Measurements from ENCODE around the gene NEURL1. TPM values are rescaled to one million over a fixed set of nuclear protein-coding genes. Genes with fewer than 3 reads are reported as not detected.

The NEURL1 gene
- total RNA-seq, 2 donors from 2014 or later = 0.50 to 1.1 TPM

DNA sequence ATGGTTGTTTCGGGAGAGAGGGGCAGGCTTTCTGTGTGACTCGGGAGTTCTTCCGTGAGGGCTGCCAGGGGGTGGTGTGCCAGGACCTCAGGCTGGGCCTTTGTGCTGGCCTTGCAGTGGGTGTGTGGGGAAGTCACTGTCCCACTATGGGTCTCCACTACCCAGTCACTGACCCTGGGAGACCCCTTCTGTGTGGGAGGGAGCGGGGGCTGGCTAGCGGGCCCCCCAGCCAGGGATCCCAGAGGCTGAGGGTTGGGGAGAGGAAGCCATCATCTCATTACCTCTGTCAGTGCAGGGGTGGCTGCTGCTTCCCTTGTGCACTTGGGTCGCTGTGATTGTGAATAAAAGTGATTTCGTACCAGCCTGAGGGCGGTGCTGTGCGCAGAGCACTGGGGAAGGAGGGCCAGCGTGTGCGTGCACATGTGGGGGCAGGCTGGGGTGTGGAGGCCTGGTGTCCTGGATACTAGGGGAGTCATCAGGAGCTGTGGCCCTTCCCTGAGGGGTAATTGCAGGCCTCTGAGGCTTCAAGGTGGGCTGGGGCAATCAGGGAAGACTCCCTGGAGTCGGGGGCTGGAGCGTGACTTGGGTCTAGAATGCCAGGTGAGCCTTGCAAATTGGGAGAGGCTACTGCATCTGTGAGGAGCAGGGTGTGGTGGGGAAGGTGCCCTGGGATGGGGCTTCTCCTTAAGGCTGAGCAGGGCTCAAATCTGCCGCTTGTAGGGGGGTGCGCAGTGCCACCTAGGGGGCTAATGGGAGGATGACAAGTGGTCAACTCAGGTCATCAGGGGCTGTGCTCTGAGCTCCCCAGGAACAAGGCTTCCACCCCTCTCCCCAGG lies 98.9 kb downstream of the NEURL1 start:
- H3K27me3 Mint-ChIP-seq = no peaks in the 10 kb centered on the region
- no peaks in the 10 kb centered on the region for H3K9me3 ChIP-seq (ENCODE audit: control insufficient read depth, low read length, poor library complexity, severe bottlenecking)
- ATAC-seq (peak; percentile 68), DNase-seq (no peak)
- H3K36me3 Mint-ChIP-seq (ENCODE audit: low read depth) = peaks cover 3% of the 10 kb centered on the region
- H3K4me1 Mint-ChIP-seq = peaks cover 15% of the 10 kb centered on the region
- H3K27ac Mint-ChIP-seq = no peak overlapping the region
- no peak overlapping the region for H3K4me3 Mint-ChIP-seq

GRCh38 chr10:103593022-103593570 lies 99.6 kb downstream of the NEURL1 start:
- ATAC-seq = no peak
- DNase-seq = no peak
- no peaks in the 10 kb centered on the region for H3K27me3 Mint-ChIP-seq
- H3K27ac Mint-ChIP-seq = no peak overlapping the region
- no peak overlapping the region for H3K4me3 Mint-ChIP-seq
- peaks cover 3% of the 10 kb centered on the region for H3K36me3 Mint-ChIP-seq (ENCODE audit: low read depth)
- H3K4me1 Mint-ChIP-seq = peaks cover 17% of the 10 kb centered on the region
- H3K9me3 ChIP-seq (ENCODE audit: control insufficient read depth, low read length, poor library complexity, severe bottlenecking) = no peaks in the 10 kb centered on the region

GRCh38 chr10:103595933-103596726 lies 102.6 kb downstream of the NEURL1 start:
- ATAC-seq (no peak), DNase-seq (no peak)
- peaks cover 2% of the 10 kb centered on the region for H3K36me3 Mint-ChIP-seq (ENCODE audit: low read depth)
- no peaks in the 10 kb centered on the region for H3K27me3 Mint-ChIP-seq
- peaks cover 15% of the 10 kb centered on the region for H3K4me1 Mint-ChIP-seq
- no peak overlapping the region for H3K4me3 Mint-ChIP-seq
- H3K27ac Mint-ChIP-seq = no peak overlapping the region
- no peaks in the 10 kb centered on the region for H3K9me3 ChIP-seq (ENCODE audit: control insufficient read depth, low read length, poor library complexity, severe bottlenecking)

DNA sequence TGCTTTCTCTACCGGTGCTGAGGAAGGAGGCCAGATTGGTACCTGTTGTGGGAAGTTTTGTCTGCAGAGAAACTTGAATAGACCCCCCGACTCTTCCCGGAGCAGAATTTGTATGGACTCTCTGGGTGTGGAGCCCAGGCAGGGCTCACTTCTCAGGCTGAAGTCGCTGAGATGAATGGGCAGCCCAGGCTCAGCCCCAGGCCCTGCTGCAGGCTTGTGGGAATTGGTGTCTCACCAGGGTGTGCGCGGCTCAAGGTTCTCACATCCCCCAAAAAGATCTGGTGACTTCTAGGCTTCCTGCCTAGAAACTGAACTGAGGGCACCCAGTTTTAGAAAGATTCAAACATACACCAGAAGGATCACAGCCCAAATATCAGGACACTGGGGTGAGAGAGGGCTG lies 103.5 kb downstream of the NEURL1 start:
- Mint-ChIP-seq H3K27ac (peak overlapping the region; percentile 70), H3K4me1 (peaks cover 13% of the 10 kb centered on the region), H3K36me3 (ENCODE audit: low read depth) (peaks cover 2% of the 10 kb centered on the region), H3K4me3 (no peak overlapping the region), H3K27me3 (no peaks in the 10 kb centered on the region)
- DNase-seq (no peak), ATAC-seq (no peak)
- H3K9me3 ChIP-seq (ENCODE audit: control insufficient read depth, low read length, poor library complexity, severe bottlenecking) = no peaks in the 10 kb centered on the region

- Mint-ChIP-seq H3K36me3 (ENCODE audit: low read depth) (peaks cover 2% of the 10 kb centered on the region), H3K4me3 (no peak overlapping the region), H3K27me3 (no peaks in the 10 kb centered on the region), H3K4me1 (peaks cover 9% of the 10 kb centered on the region), H3K27ac (peak overlapping the region; percentile 29)
- H3K9me3 ChIP-seq (ENCODE audit: control insufficient read depth, low read length, poor library complexity, severe bottlenecking) = no peaks in the 10 kb centered on the region
- no peak for ATAC-seq
- DNase-seq = no peak
Observed at GRCh38 chr10:103598654-103599115, 105.2 kb downstream of the NEURL1 start.

- Mint-ChIP-seq H3K4me3 (no peak overlapping the region), H3K27ac (no peak overlapping the region), H3K36me3 (ENCODE audit: low read depth) (peaks cover 2% of the 10 kb centered on the region), H3K27me3 (no peaks in the 10 kb centered on the region), H3K4me1 (peaks cover 9% of the 10 kb centered on the region)
- ATAC-seq = no peak
- no peaks in the 10 kb centered on the region for H3K9me3 ChIP-seq (ENCODE audit: control insufficient read depth, low read length, poor library complexity, severe bottlenecking)
- no peak for DNase-seq
Observed at GRCh38 chr10:103599211-103599610, 105.7 kb downstream of the NEURL1 start.

GRCh38 chr10:103599907-103600306 lies 106.4 kb downstream of the NEURL1 start:
- Mint-ChIP-seq H3K27ac (no peak overlapping the region), H3K27me3 (no peaks in the 10 kb centered on the region), H3K4me1 (peaks cover 9% of the 10 kb centered on the region), H3K36me3 (ENCODE audit: low read depth) (peaks cover 2% of the 10 kb centered on the region), H3K4me3 (no peak overlapping the region)
- H3K9me3 ChIP-seq (ENCODE audit: control insufficient read depth, low read length, poor library complexity, severe bottlenecking) = no peaks in the 10 kb centered on the region
- ATAC-seq (no peak), DNase-seq (no peak)

DNA sequence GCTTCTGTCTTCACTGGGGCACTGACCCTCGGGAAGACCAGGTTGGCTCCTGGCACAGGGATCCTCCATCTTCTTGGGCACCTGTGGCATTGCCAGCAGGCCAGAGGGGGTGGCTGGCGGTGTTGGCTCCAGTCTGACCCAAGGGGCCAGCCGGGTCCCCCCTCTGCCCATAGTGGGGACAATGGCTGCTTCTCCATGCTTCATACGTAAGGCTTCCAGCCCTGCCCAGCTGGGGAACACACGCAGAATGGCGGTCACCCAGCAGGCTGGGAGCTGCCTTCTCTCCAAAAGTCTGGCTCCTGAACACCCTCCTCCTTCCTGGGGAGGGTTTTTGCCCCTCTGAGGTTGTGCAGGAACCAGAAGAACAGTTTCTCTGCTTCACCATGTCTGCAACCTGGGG lies 106.8 kb downstream of the NEURL1 start:
- ATAC-seq (no peak), DNase-seq (no peak)
- H3K27me3 Mint-ChIP-seq = no peaks in the 10 kb centered on the region
- H3K4me1 Mint-ChIP-seq = peaks cover 7% of the 10 kb centered on the region
- H3K9me3 ChIP-seq (ENCODE audit: control insufficient read depth, low read length, poor library complexity, severe bottlenecking) = no peaks in the 10 kb centered on the region
- no peak overlapping the region for H3K27ac Mint-ChIP-seq
- H3K36me3 Mint-ChIP-seq (ENCODE audit: low read depth) = peaks cover 2% of the 10 kb centered on the region
- H3K4me3 Mint-ChIP-seq = no peak overlapping the region

GRCh38 chr10:103600956-103601569 lies 107.6 kb downstream of the NEURL1 start:
- peaks cover 2% of the 10 kb centered on the region for H3K36me3 Mint-ChIP-seq (ENCODE audit: low read depth)
- H3K4me3 Mint-ChIP-seq = no peak overlapping the region
- ATAC-seq = no peak
- no peak for DNase-seq
- H3K27ac Mint-ChIP-seq = no peak overlapping the region
- H3K27me3 Mint-ChIP-seq = no peaks in the 10 kb centered on the region
- peaks cover 7% of the 10 kb centered on the region for H3K4me1 Mint-ChIP-seq
- no peaks in the 10 kb centered on the region for H3K9me3 ChIP-seq (ENCODE audit: control insufficient read depth, low read length, poor library complexity, severe bottlenecking)

GRCh38 chr10:103602028-103602851 lies 108.7 kb downstream of the NEURL1 start:
- H3K27ac Mint-ChIP-seq = no peak overlapping the region
- ATAC-seq (no peak), DNase-seq (no peak)
- no peaks in the 10 kb centered on the region for H3K9me3 ChIP-seq (ENCODE audit: control insufficient read depth, low read length, poor library complexity, severe bottlenecking)
- peaks cover 7% of the 10 kb centered on the region for H3K4me1 Mint-ChIP-seq
- H3K4me3 Mint-ChIP-seq = no peak overlapping the region
- peaks cover 2% of the 10 kb centered on the region for H3K36me3 Mint-ChIP-seq (ENCODE audit: low read depth)
- no peaks in the 10 kb centered on the region for H3K27me3 Mint-ChIP-seq

- H3K36me3 Mint-ChIP-seq (ENCODE audit: low read depth) = peaks cover 2% of the 10 kb centered on the region
- peaks cover 7% of the 10 kb centered on the region for H3K4me1 Mint-ChIP-seq
- DNase-seq (no peak), ATAC-seq (no peak)
- H3K27me3 Mint-ChIP-seq = no peaks in the 10 kb centered on the region
- no peak overlapping the region for H3K4me3 Mint-ChIP-seq
- H3K9me3 ChIP-seq (ENCODE audit: control insufficient read depth, low read length, poor library complexity, severe bottlenecking) = no peaks in the 10 kb centered on the region
- H3K27ac Mint-ChIP-seq = no peak overlapping the region
Observed at GRCh38 chr10:103602852-103603155, 109.3 kb downstream of the NEURL1 start.

DNA sequence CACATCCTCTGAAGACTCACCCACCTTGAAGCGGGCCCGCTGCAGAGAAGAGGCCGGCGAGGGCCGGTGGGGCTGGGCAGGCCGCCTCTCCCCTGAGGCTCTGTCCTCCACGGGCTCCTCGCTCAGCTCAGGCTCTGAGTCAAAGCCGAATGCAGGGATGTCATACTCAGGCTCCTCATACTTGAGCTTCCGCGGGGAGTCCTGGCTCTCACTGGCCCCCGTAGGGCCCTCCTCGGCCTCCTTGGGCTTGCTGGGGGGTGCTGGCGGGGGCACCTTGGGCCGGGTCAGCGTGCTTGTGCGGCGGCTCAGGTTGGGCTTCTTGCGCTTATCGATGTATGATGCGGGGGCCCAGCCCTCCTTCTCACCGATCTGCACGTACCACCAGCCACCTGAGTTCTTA lies 109.9 kb downstream of the NEURL1 start:
- H3K4me3 Mint-ChIP-seq = no peak overlapping the region
- no peak overlapping the region for H3K27ac Mint-ChIP-seq
- no peak for ATAC-seq
- H3K27me3 Mint-ChIP-seq = no peaks in the 10 kb centered on the region
- H3K4me1 Mint-ChIP-seq = peaks cover 3% of the 10 kb centered on the region
- H3K9me3 ChIP-seq (ENCODE audit: control insufficient read depth, low read length, poor library complexity, severe bottlenecking) = no peaks in the 10 kb centered on the region
- H3K36me3 Mint-ChIP-seq (ENCODE audit: low read depth) = peaks cover 2% of the 10 kb centered on the region
- no peak for DNase-seq
